Endothelial cell of umbilical vein (primary cell): Measurements from ENCODE around the gene MAPT. TPM values are rescaled to one million over a fixed set of nuclear protein-coding genes. Genes with fewer than 3 reads are reported as not detected.

Source experiments
- BruUV-seq: library from RNA; stranded (reverse); fragments of 400-500 nt; replicated peaks from 2 replicates; lab custom pipeline; 2021; lab: Mats Ljungman, UMichigan
- CTCF ChIA-PET: fragments of 300-600, 350-600 bp; sonication (Branson Sonifier 250); formaldehyde crosslinking; loops from one replicate; lab custom pipeline; 2021; ENCODE audit warnings: antibody characterized with exemption, inconsistent platforms; lab: Charles Lee
- POLR2A ChIA-PET: fragments of 300-600, 350-600 bp; sonication (Branson Sonifier 250); formaldehyde crosslinking; loops from one replicate; lab custom pipeline; 2021; ENCODE audit warnings: antibody characterized with exemption, inconsistent platforms; lab: Charles Lee
- DNase-seq: peaks from one replicate; pipeline ENCODE4 v3.0.0-alpha.2; 2011; ENCODE audit warnings: low read depth, low spot score
- FAIRE-seq: peaks from 2 replicates; lab custom pipeline; 2011; peaks lifted over from hg19 to GRCh38; lab: Jason Lieb, UNC
- H2AFZ ChIP-seq: 2 replicates; pipeline ENCODE4 v1.6.0; 2012; ENCODE audit warnings: low read depth, low read length, control low read depth, inconsistent platforms
- H3K27ac ChIP-seq: 2 replicates; pipeline ENCODE4 v1.5.1; 2011; ENCODE audit warnings: low read depth, mild to moderate bottlenecking, control low read depth, low read length, moderate library complexity; ENCODE audit not compliant: insufficient read depth
- H3K27me3 ChIP-seq, 2 experiments: 2 replicates each; pipeline versions ENCODE4 v1.6.0 to v1.6.1; 2011; ENCODE audit warnings: low read length in 2 of 2, mixed read lengths in 1 of 2; ENCODE audit not compliant: control insufficient read depth in 2 of 2, insufficient read depth in 2 of 2
- H3K36me3 ChIP-seq, 2 experiments: 2 replicates in 1 of 2; 3 replicates in 1 of 2; pipeline ENCODE4 v1.5.1; 2011; ENCODE audit warnings: low read length in 2 of 2, mild to moderate bottlenecking in 1 of 2, moderate library complexity in 1 of 2; ENCODE audit not compliant: control insufficient read depth in 2 of 2, insufficient read depth in 2 of 2; ENCODE audit errors: extremely low read depth in 1 of 2
- H3K4me1 ChIP-seq: 3 replicates; pipeline ENCODE4 v1.5.1; 2011; ENCODE audit warnings: mild to moderate bottlenecking, low read length; ENCODE audit not compliant: control insufficient read depth, insufficient read depth; ENCODE audit errors: extremely low read depth
- H3K4me2 ChIP-seq: 2 replicates; pipeline ENCODE4 v1.6.1; 2011; ENCODE audit warnings: low read length, control low read depth, mixed read lengths; ENCODE audit not compliant: insufficient read depth
- H3K4me3 ChIP-seq, 3 experiments: fragments of 200-600 bp in 1 of 3; sonication (generic), shearing (Covaris generic) in 1 of 3; replicated peaks in 1 of 3; 2 replicates each; pipeline ENCODE4 v1.5.1; 2011 to 2016; ENCODE audit warnings: control low read depth in 3 of 3, low read length in 3 of 3, mild to moderate bottlenecking in 2 of 3, inconsistent platforms in 1 of 3, low read depth in 1 of 3, moderate library complexity in 1 of 3; ENCODE audit not compliant: insufficient read depth in 1 of 3
- H3K79me2 ChIP-seq: 2 replicates; pipeline ENCODE4 v1.6.0; 2012; ENCODE audit warnings: low read length, inconsistent platforms; ENCODE audit not compliant: control insufficient read depth, insufficient read depth
- H3K9ac ChIP-seq: replicated peaks from 2 replicates; pipeline ENCODE3; 2011; ENCODE audit warnings: low read length, control low read depth; ENCODE audit not compliant: insufficient read depth; ENCODE audit errors: extremely low read depth
- H3K9me1 ChIP-seq: replicated peaks from 3 replicates; pipeline ENCODE4 v1.6.0; 2011; ENCODE audit warnings: mild to moderate bottlenecking, low read length; ENCODE audit not compliant: control insufficient read depth, insufficient read depth; ENCODE audit errors: extremely low read depth
- H3K9me3 ChIP-seq: replicated peaks from 2 replicates; pipeline ENCODE4 v1.5.1; 2012; ENCODE audit warnings: low read length, inconsistent platforms; ENCODE audit not compliant: control insufficient read depth, insufficient read depth
- H4K20me1 ChIP-seq: replicated peaks from 2 replicates; pipeline ENCODE3; 2011; ENCODE audit warnings: mild to moderate bottlenecking, low read length; ENCODE audit not compliant: control insufficient read depth, insufficient read depth; ENCODE audit errors: extremely low read depth
- CTCF ChIP-seq, 2 donors: IDR thresholded peaks; 1 replicate in 1 of 2; 2 replicates in 1 of 2; pipeline ENCODE4 v1.5.1; 2011; ENCODE audit warnings: low read length in 2 of 2, mild to moderate bottlenecking in 2 of 2, moderate library complexity in 2 of 2, control low read depth in 1 of 2, inconsistent platforms in 1 of 2, low read depth in 1 of 2; ENCODE audit not compliant: insufficient read depth in 1 of 2; ENCODE audit errors: extremely low read depth in 1 of 2
- EZH2 ChIP-seq: IDR thresholded peaks from 2 replicates; pipeline ENCODE4 v1.6.1; 2012; ENCODE audit warnings: borderline replicate concordance, low read depth, mild to moderate bottlenecking, moderate library complexity, low read length, inconsistent platforms; ENCODE audit not compliant: severe bottlenecking
- FOS ChIP-seq: IDR thresholded peaks from 2 replicates; pipeline ENCODE4 v1.6.1; 2011; ENCODE audit warnings: mild to moderate bottlenecking, low read length, moderate library complexity, borderline replicate concordance; ENCODE audit not compliant: insufficient read depth
- GATA2 ChIP-seq: IDR thresholded peaks from 2 replicates; pipeline ENCODE4 v1.7.0; 2011; ENCODE audit warnings: low read depth, mild to moderate bottlenecking, moderate library complexity, mixed read lengths, low read length; ENCODE audit not compliant: insufficient read length, insufficient read depth
- JUN ChIP-seq: IDR thresholded peaks from 2 replicates; pipeline ENCODE4 v1.6.1; 2011; ENCODE audit warnings: borderline replicate concordance, low read depth; ENCODE audit not compliant: insufficient read length, insufficient read depth
- MAX ChIP-seq: IDR thresholded peaks from 2 replicates; pipeline ENCODE4 v1.6.1; 2011; ENCODE audit not compliant: insufficient read depth, insufficient read length
- MYC ChIP-seq: IDR thresholded peaks from one replicate; pipeline ENCODE4 v1.6.1; 2011; ENCODE audit warnings: mild to moderate bottlenecking, low read depth, low read length
- POLR2A ChIP-seq: IDR thresholded peaks from 2 replicates; pipeline ENCODE4 v1.6.1; 2012; ENCODE audit warnings: low read depth, mild to moderate bottlenecking, control low read depth, low read length
- POLR2AphosphoS5 ChIP-seq: IDR thresholded peaks from 2 replicates; pipeline ENCODE4 v1.6.1; 2012; ENCODE audit warnings: low read depth, mild to moderate bottlenecking, control low read depth, low read length, moderate library complexity; ENCODE audit not compliant: insufficient read depth
- dilution Hi-C: fragments of 300-500 bp; cut with MboI; formaldehyde crosslinking; loops from one replicate; pipeline ENCODE4 v1.15.0; 2019; ENCODE audit warnings: low sequenced_read_pairs; ENCODE audit not compliant: extremely low pct_ligation_motif_present
- intact Hi-C: fragments of 100-400 bp; cut with micrococcal nuclease; formaldehyde crosslinking; loops from one replicate; pipeline ENCODE4 v1.10.0; 2022
- polyA plus RNA-seq, 4 experiments: library from polyadenylated mRNA; depleted of rRNA in 3 of 4; stranded (reverse) in 3 of 4; unstranded in 1 of 4; fragments of >200 nt; gene quantifications; 2 replicates each; pipeline versions ENCODE4 v1.2.1 to v1.2.3, GENCODE V29; 2011 to 2012; ENCODE audit warnings: missing spikeins in 1 of 4
- total RNA-seq: library from RNA; stranded (reverse); gene quantifications from 2 replicates; pipeline ENCODE4 v1.2.3, GENCODE V29; 2021

Gene MAPT
- total and polyA plus RNA-seq, 2 donors (not counting 3 experiments of a cell fraction or from before 2014, with no cell fraction given) = 0.04 to 0.51 TPM

GRCh38 chr17:45889579-45889978, 4.8 kb upstream of the MAPT start:
- H3K4me3 ChIP-seq = no peak overlapping the region
- H3K9me3 ChIP-seq = no peaks in the 10 kb centered on the region
- no peak overlapping the region for H3K9ac ChIP-seq
- BruUV-seq = no TSS peak
- no peak overlapping the region for H3K27ac ChIP-seq
- no peak for TF ChIP-seq FOS
- no peak for TF ChIP-seq MAX
- no peak for TF ChIP-seq CTCF (IDR thresholded peaks at IDR 0.05; ENCODE audit: extremely low read depth in 1 of 2, insufficient read depth in 1 of 2, low read depth in 1 of 2, low read length in 2 of 2)
- no peak for TF ChIP-seq JUN
- no peak for TF ChIP-seq POLR2AphosphoS5
- no peak for TF ChIP-seq POLR2A
- no peak for TF ChIP-seq EZH2
- no peak for TF ChIP-seq MYC
- TF ChIP-seq GATA2 = no peak
- POLR2A ChIA-PET = no interaction called here
- no peaks in the 10 kb centered on the region for H3K79me2 ChIP-seq
- no peak for FAIRE-seq
- no peaks in the 10 kb centered on the region for H4K20me1 ChIP-seq
- H3K27me3 ChIP-seq = peaks cover 2 to 4% of the 10 kb centered on the region in 2 experiments
- no peak overlapping the region for H2AFZ ChIP-seq
- H3K4me2 ChIP-seq = no peak overlapping the region
- no peak for DNase-seq
- CTCF ChIA-PET = no interaction called here
- dilution Hi-C loops = no loop called here
- peaks cover 3% of the 10 kb centered on the region for H3K4me1 ChIP-seq
- no peaks in the 10 kb centered on the region for H3K9me1 ChIP-seq
- intact Hi-C loops = no loop called here
- H3K36me3 ChIP-seq = no peaks in the 10 kb centered on the region
